WERI-Rb-1 (cell line): Measurements from ENCODE around the gene FGF22.

Source experiments
- DNase-seq: peaks from one replicate; pipeline ENCODE4 v3.0.0-alpha.2; 2020
- H3K27ac ChIP-seq: fragments of 250-450 bp; sonication (Bioruptor Pico); 2 replicates; pipeline ENCODE4 v1.5.1; 2020; ENCODE audit warnings: mild to moderate bottlenecking, moderate library complexity
- H3K27me3 ChIP-seq: fragments of 250-450 bp; sonication (Bioruptor Pico); 2 replicates; pipeline ENCODE4 v1.5.1; 2021; ENCODE audit warnings: mild to moderate bottlenecking, low read depth, moderate library complexity; ENCODE audit not compliant: insufficient read depth, severe bottlenecking
- H3K36me3 ChIP-seq: fragments of 250-450 bp; sonication (Bioruptor Pico); 2 replicates; pipeline ENCODE4 v1.5.1; 2020; ENCODE audit warnings: mild to moderate bottlenecking, moderate library complexity
- H3K4me3 ChIP-seq: 2 replicates; pipeline ENCODE4 v1.5.1; 2011; ENCODE audit warnings: low read depth, mild to moderate bottlenecking, control low read depth, low read length
- H3K9me3 ChIP-seq: fragments of 250-450 bp; sonication (Bioruptor Pico); 2 replicates; pipeline ENCODE4 v1.5.1; 2021; ENCODE audit warnings: mild to moderate bottlenecking, moderate library complexity; ENCODE audit not compliant: severe bottlenecking
- CTCF ChIP-seq: IDR thresholded peaks from 2 replicates; pipeline ENCODE4 v1.5.1; 2011; ENCODE audit warnings: low read depth, mild to moderate bottlenecking, control low read depth, inconsistent platforms, low read length

Gene FGF22

GRCh38 chr19:688214-688613 is 48.5 kb downstream of the FGF22 start:
- Histone ChIP-seq H3K36me3 (no peaks in the 10 kb centered on the region), H3K27me3 (no peaks in the 10 kb centered on the region), H3K4me3 (no peak overlapping the region), H3K9me3 (peaks cover 3% of the 10 kb centered on the region), H3K27ac (no peak overlapping the region)
- no peak for TF ChIP-seq CTCF
- no peak for DNase-seq

- no peak overlapping the region for H3K4me3 ChIP-seq
- no peak for TF ChIP-seq CTCF
- DNase-seq = no peak
- H3K27ac ChIP-seq = no peak overlapping the region
- H3K36me3 ChIP-seq = no peaks in the 10 kb centered on the region
- no peaks in the 10 kb centered on the region for H3K27me3 ChIP-seq
- H3K9me3 ChIP-seq = peaks cover 3% of the 10 kb centered on the region
Measured at GRCh38 chr19:688992-689391, 49.3 kb downstream of the FGF22 start.

- Histone ChIP-seq H3K36me3 (no peaks in the 10 kb centered on the region), H3K9me3 (peaks cover 3% of the 10 kb centered on the region), H3K27ac (no peak overlapping the region), H3K4me3 (no peak overlapping the region), H3K27me3 (no peaks in the 10 kb centered on the region)
- no peak for DNase-seq
- TF ChIP-seq CTCF = no peak
Measured at GRCh38 chr19:690203-690602, 50.5 kb downstream of the FGF22 start.
